SK-N-SH (cell line): ENCODE measurements around the gene CRIP1. TPM values are rescaled to one million over a fixed set of nuclear protein-coding genes. Genes with fewer than 3 reads are reported as not detected.

Source experiments
- CTCF ChIA-PET: fragments of 300-600, 350-600 bp; formaldehyde crosslinking; extraction: SDS; loops from one replicate; lab custom pipeline; 2021; lab: Yijun Ruan, JAX
- POLR2A ChIA-PET: fragments of 350-600 bp; sonication (Branson Sonifier 250); formaldehyde crosslinking; extraction: SDS; loops from one replicate; lab custom pipeline; 2020; ENCODE audit warnings: antibody characterized with exemption, inconsistent platforms; lab: Yijun Ruan, JAX
- DNase-seq: peaks from one replicate; pipeline ENCODE4 v3.0.0; 2012
- H2AFZ ChIP-seq: fragments of 200-600 bp; sonication (generic); 2 replicates; pipeline ENCODE4 v1.8.1; 2016; ENCODE audit warnings: antibody characterized with exemption, mild to moderate bottlenecking, low read depth
- H3F3A ChIP-seq: fragments of 200-600 bp; sonication (generic); replicated peaks from 2 replicates; pipeline ENCODE3; 2016; ENCODE audit warnings: antibody characterized with exemption, mild to moderate bottlenecking; ENCODE audit not compliant: insufficient read depth
- H3K27ac ChIP-seq, 2 experiments: fragments of 200-500 bp in 1 of 2; fragments of 200-600 bp in 1 of 2; sonication (Bioruptor generic) in 1 of 2; sonication (generic), shearing (Covaris generic) in 1 of 2; 2 replicates each; pipeline versions ENCODE4 v1.5.1 to v1.6.1; 2014 to 2016; ENCODE audit warnings: low read depth in 2 of 2, inconsistent platforms in 1 of 2, low read length in 1 of 2, mild to moderate bottlenecking in 1 of 2, mixed read lengths in 1 of 2
- H3K27me3 ChIP-seq: fragments of 200-600 bp; sonication (generic), shearing (Covaris generic); 2 replicates; pipeline ENCODE4 v1.6.1; 2016; ENCODE audit warnings: mixed run types; ENCODE audit not compliant: insufficient read depth
- H3K36me3 ChIP-seq, 2 experiments: fragments of 200-500 bp in 1 of 2; fragments of 200-600 bp in 1 of 2; sonication (Bioruptor generic) in 1 of 2; sonication (generic) in 1 of 2; replicated peaks in 1 of 2; 2 replicates each; pipeline versions ENCODE3 to v1.5.1; 2014 to 2016; ENCODE audit warnings: low read length in 1 of 2, mild to moderate bottlenecking in 1 of 2; ENCODE audit not compliant: insufficient read depth in 2 of 2, control insufficient read depth in 1 of 2
- H3K4me1 ChIP-seq, 2 experiments: fragments of 200-500 bp in 1 of 2; fragments of 200-600 bp in 1 of 2; sonication (Bioruptor generic) in 1 of 2; sonication (generic), shearing (Covaris generic) in 1 of 2; 2 replicates each; pipeline versions ENCODE4 v1.5.1 to v1.6.1; 2014 to 2016; ENCODE audit warnings: low read depth in 1 of 2, low read length in 1 of 2, mixed run types in 1 of 2; ENCODE audit not compliant: insufficient read depth in 2 of 2, control insufficient read depth in 1 of 2
- H3K4me2 ChIP-seq: fragments of 200-600 bp; sonication (generic), shearing (Covaris generic); 2 replicates; pipeline ENCODE4 v1.6.1; 2017; ENCODE audit warnings: mixed run types
- H3K4me3 ChIP-seq, 2 experiments: fragments of 200-500 bp in 1 of 2; fragments of 200-600 bp in 1 of 2; sonication (Bioruptor generic) in 1 of 2; sonication (generic), shearing (Covaris generic) in 1 of 2; 2 replicates each; pipeline versions ENCODE4 v1.5.1 to v1.8.1; 2014 to 2016; ENCODE audit warnings: low read depth in 2 of 2, inconsistent platforms in 1 of 2, low read length in 1 of 2, mild to moderate bottlenecking in 1 of 2, mixed read lengths in 1 of 2, moderate library complexity in 1 of 2
- H3K79me2 ChIP-seq: fragments of 200-600 bp; sonication (generic); 2 replicates; pipeline ENCODE4 v1.8.1; 2017; ENCODE audit warnings: mild to moderate bottlenecking; ENCODE audit not compliant: insufficient read depth
- H3K9ac ChIP-seq: fragments of 200-600 bp; sonication (generic); 2 replicates; pipeline ENCODE4 v1.6.1; 2017; ENCODE audit warnings: mixed run types
- H3K9me2 ChIP-seq: fragments of 200-600 bp; sonication (generic); 2 replicates; pipeline ENCODE4 v1.6.1; 2017; ENCODE audit warnings: mixed run types
- H3K9me3 ChIP-seq: fragments of 200-600 bp; sonication (generic); 2 replicates; pipeline ENCODE4 v1.6.1; 2017; ENCODE audit warnings: mixed run types, mild to moderate bottlenecking, moderate library complexity
- H4K20me1 ChIP-seq: fragments of 200-600 bp; sonication (generic); 2 replicates; pipeline ENCODE4 v1.6.1; 2017; ENCODE audit warnings: mild to moderate bottlenecking, mixed run types; ENCODE audit not compliant: insufficient read depth
- CHD2 ChIP-seq: fragments of 150-350 bp; IDR thresholded peaks from 2 replicates; pipeline ENCODE4 v1.6.1; 2018; ENCODE audit warnings: low read length; ENCODE audit not compliant: partially characterized antibody
- EP300 ChIP-seq, 2 experiments: IDR thresholded peaks; 2 replicates each; pipeline versions ENCODE4 v1.4.0 to v1.6.1; 2012; ENCODE audit warnings: borderline replicate concordance in 1 of 2, low read depth in 1 of 2, low read length in 1 of 2
- EZH2phosphoT487 ChIP-seq: fragments of 200-600 bp; sonication (generic); IDR thresholded peaks from 2 replicates; pipeline ENCODE4 v1.6.1; 2017; ENCODE audit warnings: low read depth, mixed run types, mild to moderate bottlenecking, antibody characterized with exemption, moderate library complexity, borderline replicate concordance
- FOSL2 ChIP-seq: IDR thresholded peaks from 2 replicates; pipeline ENCODE4 v1.4.0; 2012; ENCODE audit warnings: low read depth, mild to moderate bottlenecking, moderate library complexity, borderline replicate concordance
- FOXJ3 ChIP-seq: sonication (generic); formaldehyde crosslinking; IDR thresholded peaks from 2 replicates; pipeline ENCODE4 v1.5.1; 2020; ENCODE audit warnings: mild to moderate bottlenecking, missing genetic modification reagents
- FOXM1 ChIP-seq: IDR thresholded peaks from 2 replicates; pipeline ENCODE4 v1.4.0; 2012; ENCODE audit warnings: low read depth, mild to moderate bottlenecking
- GABPA ChIP-seq: IDR thresholded peaks from 2 replicates; pipeline ENCODE4 v1.4.0; 2012; ENCODE audit warnings: low read depth, mild to moderate bottlenecking
- JUND ChIP-seq: IDR thresholded peaks from 2 replicates; pipeline ENCODE4 v1.4.0; 2012
- MEF2A ChIP-seq: IDR thresholded peaks from 2 replicates; pipeline ENCODE4 v1.4.0; 2012; ENCODE audit warnings: low read depth, borderline replicate concordance
- NFIC ChIP-seq: IDR thresholded peaks from 2 replicates; pipeline ENCODE4 v1.4.0; 2012; ENCODE audit warnings: borderline replicate concordance
- POLR2AphosphoS5 ChIP-seq: IDR thresholded peaks from 2 replicates; pipeline ENCODE4 v1.6.1; 2012; ENCODE audit warnings: low read depth, low read length
- RAD21 ChIP-seq: IDR thresholded peaks from 2 replicates; pipeline ENCODE4 v1.6.1; 2012; ENCODE audit warnings: mild to moderate bottlenecking, low read length
- RCOR1 ChIP-seq: fragments of 150-350 bp; IDR thresholded peaks from 2 replicates; pipeline ENCODE4 v1.6.1; 2017; ENCODE audit warnings: antibody characterized with exemption, low read length
- REST ChIP-seq: IDR thresholded peaks from 2 replicates; pipeline ENCODE4 v1.6.1; 2012; ENCODE audit warnings: mild to moderate bottlenecking, low read depth, low read length, moderate library complexity
- TAF1 ChIP-seq: IDR thresholded peaks from 2 replicates; pipeline ENCODE4 v1.6.1; 2012; ENCODE audit warnings: low read depth, mild to moderate bottlenecking, low read length, moderate library complexity, borderline replicate concordance
- TCF12 ChIP-seq: IDR thresholded peaks from 2 replicates; pipeline ENCODE4 v1.4.0; 2012
- TEAD4 ChIP-seq: IDR thresholded peaks from 2 replicates; pipeline ENCODE4 v1.4.0; 2012; ENCODE audit warnings: mild to moderate bottlenecking, borderline replicate concordance; ENCODE audit not compliant: insufficient read depth
- USF1 ChIP-seq: IDR thresholded peaks from 2 replicates; pipeline ENCODE4 v1.4.0; 2012; ENCODE audit warnings: low read depth, borderline replicate concordance
- USF2 ChIP-seq: fragments of 150-350 bp; IDR thresholded peaks from 2 replicates; pipeline ENCODE4 v1.6.1; 2017; ENCODE audit warnings: antibody characterized with exemption, low read length, low read depth, borderline replicate concordance
- ZBTB33 ChIP-seq: IDR thresholded peaks from 2 replicates; pipeline ENCODE4 v1.4.0; 2012; ENCODE audit warnings: low read depth, borderline replicate concordance
- WGBS: methylation state at CpG from one replicate; pipeline ENCODE4 v1.1.6; 2017; ENCODE audit warnings: low lambda C conversion rate; 5-methylcytosine and 5-hydroxymethylcytosine counted together
- polyA plus RNA-seq, 3 experiments: library from polyadenylated mRNA; depleted of rRNA; stranded (reverse); fragments of >200 nt; gene quantifications; 2 replicates each; pipeline ENCODE4 v1.2.3, GENCODE V29; 2012

CRIP1 gene
- polyA plus RNA-seq, 1 of the 3 experiments (the other 2 are of a cell fraction): 0.72 TPM

GRCh38 chr14:105445901-105446845, 40.5 kb upstream of the CRIP1 start:
- TF ChIP-seq MEF2A: no peak
- TF ChIP-seq EZH2phosphoT487: no peak
- TF ChIP-seq TEAD4: no peak
- TF ChIP-seq TAF1: no peak
- TF ChIP-seq EP300 (IDR thresholded peaks at IDR 0.05; ENCODE audit: borderline replicate concordance in 1 of 2, low read depth in 1 of 2, low read length in 1 of 2): no peak
- no peak for TF ChIP-seq FOXM1
- no peak for TF ChIP-seq FOXJ3 (CRISPR knock-in tag)
- TF ChIP-seq RCOR1: no peak
- no peak for TF ChIP-seq FOSL2
- TF ChIP-seq POLR2AphosphoS5: no peak
- TF ChIP-seq GABPA: no peak
- TF ChIP-seq USF1: no peak
- TF ChIP-seq REST: no peak
- TF ChIP-seq JUND: no peak
- no peak for TF ChIP-seq RAD21
- TF ChIP-seq CHD2: no peak
- TF ChIP-seq TCF12: no peak
- TF ChIP-seq NFIC: no peak
- no peak for TF ChIP-seq ZBTB33
- no peak for TF ChIP-seq USF2
- Histone ChIP-seq H3K9me2 (no peaks in the 10 kb centered on the region), H3F3A (no peaks in the 10 kb centered on the region), H3K4me1 (peaks cover 0 to 11% of the 10 kb centered on the region in 2 experiments; a peak in 1 of 4 replicates), H3K4me3 (no peak overlapping the region), H3K9me3 (no peaks in the 10 kb centered on the region), H3K9ac (no peak overlapping the region), H3K27ac (no peak overlapping the region; a peak in 1 of 4 replicates), H3K27me3 (no peaks in the 10 kb centered on the region), H2AFZ (no peak overlapping the region), H3K79me2 (peaks cover 45% of the 10 kb centered on the region), H3K36me3 (peaks cover 3 to 51% of the 10 kb centered on the region in 2 experiments), H4K20me1 (peaks cover 24% of the 10 kb centered on the region), H3K4me2 (no peak overlapping the region)
- ChIA-PET POLR2A (no interaction called here), CTCF (interaction anchor here (1.4 to 2.9 kb wide), 5 partner anchors 10 to 82 kb away, joined by 3 to 22 read pairs (median 5); no protein-coding TSS in a partner anchor)
- 93% methylated on average over 13 of the region's 26 CpGs for WGBS
- no peak for DNase-seq
